Activated CD8-positive, alpha-beta T cell treated with anti-CD3 and anti-CD28 coated beads for 36 hours (primary cell): ENCODE data around the gene SFT2D2. TPM values are rescaled to one million over a fixed set of nuclear protein-coding genes. Genes with fewer than 3 reads are reported as not detected.

ENCODE experiments used
- ATAC-seq: fragments of 200-7000 bp; cut with Tn5 transposase; one replicate; pipeline ENCODE4 v1.10.0; 2021; ENCODE audit warnings: mild to moderate bottlenecking, moderate library complexity
- CTCF ChIA-PET: fragments of 350-600 bp; sonication (Branson Sonifier 250); formaldehyde crosslinking; loops from one replicate; lab custom pipeline; 2021; ENCODE audit warnings: antibody characterized with exemption; lab: Charles Lee
- POLR2A ChIA-PET: fragments of 350-600 bp; sonication (Branson Sonifier 250); formaldehyde crosslinking; loops from one replicate; lab custom pipeline; 2021; ENCODE audit warnings: antibody characterized with exemption; lab: Charles Lee
- DNase-seq: peaks from one replicate; pipeline ENCODE4 v3.0.0-alpha.2; 2020
- H3K27ac Mint-ChIP-seq: one replicate; pipeline ENCODE4 v1.8.0; 2021; ENCODE audit warnings: mild to moderate bottlenecking, mixed read lengths
- H3K27me3 Mint-ChIP-seq: one replicate; pipeline ENCODE4 v1.8.0; 2021; ENCODE audit warnings: mixed read lengths
- H3K36me3 Mint-ChIP-seq: one replicate; pipeline ENCODE4 v1.8.0; 2021; ENCODE audit warnings: low read depth, mixed read lengths
- H3K4me1 Mint-ChIP-seq: one replicate; pipeline ENCODE4 v1.8.0; 2021; ENCODE audit warnings: low read depth, mixed read lengths
- H3K4me3 Mint-ChIP-seq: one replicate; pipeline ENCODE4 v1.8.0; 2021; ENCODE audit warnings: mild to moderate bottlenecking, moderate library complexity, mixed read lengths
- H3K9me3 Mint-ChIP-seq: one replicate; pipeline ENCODE4 v1.8.0; 2021; ENCODE audit warnings: mixed read lengths
- intact Hi-C: fragments of 100-400 bp; cut with micrococcal nuclease; formaldehyde crosslinking; loops from one replicate; pipeline ENCODE4 v1.10.0; 2022
- total RNA-seq, 2 experiments: library from RNA; stranded (reverse); gene quantifications; one replicate each; pipeline ENCODE4 v1.2.3, GENCODE V29; 2021
- TF ChIP-seq, protein P1 (sequence below): fragments of 200-600 bp; IDR thresholded peaks from one replicate; pipeline ENCODE4 v1.8.0; 2022; ENCODE audit warnings: antibody characterized with exemption, mild to moderate bottlenecking

The SFT2D2 gene
- total RNA-seq, 2 experiments from 2014 or later: 30.8 to 31.4 TPM

DNA sequence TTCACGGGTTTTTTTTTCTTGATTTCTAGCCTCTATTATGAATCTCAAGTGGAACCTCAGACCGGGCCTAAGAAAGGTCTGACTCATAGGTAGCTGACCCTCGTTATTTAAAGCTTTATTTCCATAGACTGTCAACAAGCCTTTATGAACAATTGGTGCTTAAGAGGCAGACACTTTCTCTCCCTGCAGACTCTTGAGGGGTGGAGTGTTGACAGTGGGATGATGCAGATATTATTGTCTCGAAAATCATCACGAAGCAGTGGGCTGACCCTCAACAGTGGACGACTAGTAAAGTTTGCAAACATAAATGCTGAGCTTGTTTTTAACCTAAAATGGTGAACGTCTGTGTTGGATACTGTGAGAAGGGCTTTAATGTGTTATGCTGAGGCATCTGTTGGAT, 1.8 kb downstream of the SFT2D2 start:
- Mint-ChIP-seq H3K4me3 (peak overlapping the region; percentile 89), H3K27me3 (peaks cover 6% of the 10 kb centered on the region), H3K27ac (peak overlapping the region; percentile 92), H3K4me1 (peaks cover 36% of the 10 kb centered on the region), H3K36me3 (peaks cover 31% of the 10 kb centered on the region), H3K9me3 (no peaks in the 10 kb centered on the region)
- POLR2A ChIA-PET: interaction anchor here (1.2 to 3.2 kb wide), 3 partner anchors 12 to 48 kb away, joined by 3 to 27 read pairs (median 6); partner anchors contain the start of gene TIPRL
- CTCF ChIA-PET: interaction anchor here (0.7 to 3.7 kb wide), 4 partner anchors 8 to 68 kb away, joined by 3 to 31 read pairs (median 4); no protein-coding TSS in a partner anchor
- intact Hi-C loops: no loop called here
- TF ChIP-seq, protein P1, sequence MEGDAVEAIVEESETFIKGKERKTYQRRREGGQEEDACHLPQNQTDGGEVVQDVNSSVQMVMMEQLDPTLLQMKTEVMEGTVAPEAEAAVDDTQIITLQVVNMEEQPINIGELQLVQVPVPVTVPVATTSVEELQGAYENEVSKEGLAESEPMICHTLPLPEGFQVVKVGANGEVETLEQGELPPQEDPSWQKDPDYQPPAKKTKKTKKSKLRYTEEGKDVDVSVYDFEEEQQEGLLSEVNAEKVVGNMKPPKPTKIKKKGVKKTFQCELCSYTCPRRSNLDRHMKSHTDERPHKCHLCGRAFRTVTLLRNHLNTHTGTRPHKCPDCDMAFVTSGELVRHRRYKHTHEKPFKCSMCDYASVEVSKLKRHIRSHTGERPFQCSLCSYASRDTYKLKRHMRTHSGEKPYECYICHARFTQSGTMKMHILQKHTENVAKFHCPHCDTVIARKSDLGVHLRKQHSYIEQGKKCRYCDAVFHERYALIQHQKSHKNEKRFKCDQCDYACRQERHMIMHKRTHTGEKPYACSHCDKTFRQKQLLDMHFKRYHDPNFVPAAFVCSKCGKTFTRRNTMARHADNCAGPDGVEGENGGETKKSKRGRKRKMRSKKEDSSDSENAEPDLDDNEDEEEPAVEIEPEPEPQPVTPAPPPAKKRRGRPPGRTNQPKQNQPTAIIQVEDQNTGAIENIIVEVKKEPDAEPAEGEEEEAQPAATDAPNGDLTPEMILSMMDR: no peak
- DNase-seq: no peak
- ATAC-seq: no peak

DNA sequence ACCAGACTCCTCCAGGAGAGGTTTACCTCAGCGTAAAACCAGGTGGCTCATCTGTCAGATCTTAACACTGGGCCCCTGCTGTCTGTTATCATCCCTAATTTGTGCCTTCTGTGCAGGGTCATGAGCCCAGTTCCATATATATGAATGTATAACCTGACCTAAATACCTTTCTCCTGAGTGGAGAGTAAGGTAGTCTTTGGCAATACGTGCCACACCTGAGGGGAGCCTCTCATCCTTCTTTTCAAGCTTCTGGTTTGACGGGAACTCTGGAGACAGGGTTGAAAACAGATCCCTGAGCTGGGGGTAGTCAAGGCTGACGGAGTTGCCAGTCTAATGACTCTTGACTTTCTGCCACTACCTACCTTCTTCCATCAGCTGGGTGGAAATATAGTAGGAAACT, 4.1 kb downstream of the SFT2D2 start:
- Mint-ChIP-seq H3K27me3 (no peaks in the 10 kb centered on the region), H3K27ac (no peak overlapping the region), H3K36me3 (peaks cover 47% of the 10 kb centered on the region), H3K4me3 (no peak overlapping the region), H3K9me3 (no peaks in the 10 kb centered on the region), H3K4me1 (peaks cover 46% of the 10 kb centered on the region)
- TF ChIP-seq, protein P1: no peak
- ChIA-PET CTCF (interaction anchor here (1.1 kb wide), 1 partner anchor 113 kb away, joined by 4 read pairs; no protein-coding TSS in a partner anchor), POLR2A (interaction anchor here (1.0 kb wide), 1 partner anchor 1007 kb away, joined by 4 read pairs; no protein-coding TSS in a partner anchor)
- intact Hi-C loops: no loop called here
- ATAC-seq (no peak), DNase-seq (no peak)

DNA sequence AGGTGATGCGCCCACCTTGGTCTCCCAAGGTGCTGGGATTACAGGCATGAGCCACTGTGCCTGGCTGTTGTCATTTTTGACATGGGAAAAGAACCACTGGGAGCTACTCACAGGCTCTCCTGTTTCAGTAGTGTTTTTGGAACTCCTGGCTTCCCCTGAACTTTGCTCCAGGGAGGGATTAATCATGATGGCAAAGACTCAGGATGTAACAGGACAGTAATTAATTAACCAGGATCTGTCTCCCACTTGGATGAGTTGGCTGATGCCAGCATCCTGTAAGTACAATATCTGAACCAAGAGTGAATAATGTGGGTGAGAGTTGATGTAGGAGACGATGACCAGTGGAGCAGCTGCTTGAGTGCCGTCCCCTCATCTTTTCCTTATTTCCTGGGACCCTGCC, 4.9 kb downstream of the SFT2D2 start:
- ChIA-PET CTCF (no interaction called here), POLR2A (no interaction called here)
- DNase-seq: no peak
- intact Hi-C loops: no loop called here
- no peak for ATAC-seq
- no peaks in the 10 kb centered on the region for H3K27me3 Mint-ChIP-seq
- H3K27ac Mint-ChIP-seq: no peak overlapping the region
- H3K4me3 Mint-ChIP-seq: no peak overlapping the region
- H3K4me1 Mint-ChIP-seq: peaks cover 52% of the 10 kb centered on the region
- TF ChIP-seq, protein P1: no peak
- H3K9me3 Mint-ChIP-seq: no peaks in the 10 kb centered on the region
- H3K36me3 Mint-ChIP-seq: peaks cover 51% of the 10 kb centered on the region

DNA sequence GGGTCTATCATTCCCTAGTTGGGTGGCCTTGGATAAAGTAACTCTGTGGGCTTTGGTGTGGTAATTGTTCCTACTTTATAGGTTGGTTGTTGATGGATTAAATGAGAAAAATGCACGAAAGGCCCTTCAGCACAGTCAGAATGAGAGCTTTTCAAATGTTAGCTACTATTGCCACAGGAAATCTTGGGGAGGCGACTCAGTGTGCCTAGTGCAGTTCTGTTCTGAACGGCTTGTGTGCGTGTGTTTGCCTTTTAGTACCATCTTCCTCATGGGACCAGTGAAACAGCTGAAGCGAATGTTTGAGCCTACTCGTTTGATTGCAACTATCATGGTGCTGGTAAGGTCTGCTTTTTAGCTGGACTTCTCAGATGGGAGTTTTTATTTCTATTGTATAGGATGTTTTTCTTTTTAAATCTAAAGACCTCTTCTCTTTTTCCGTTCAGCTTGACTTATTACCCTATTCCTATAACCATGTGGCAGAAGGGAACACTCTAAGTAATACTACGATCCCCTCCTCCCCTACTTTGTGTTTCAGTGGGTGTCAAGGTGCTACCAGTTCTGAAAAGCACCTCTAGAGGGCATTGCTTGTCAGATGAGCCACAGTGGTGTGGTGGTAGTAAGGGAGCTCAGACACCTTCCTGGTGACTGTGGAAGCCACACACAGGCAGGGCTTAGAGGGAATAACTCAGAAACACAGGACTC, 9.2 kb downstream of the SFT2D2 start:
- no peak overlapping the region for H3K4me3 Mint-ChIP-seq
- peaks cover 46% of the 10 kb centered on the region for H3K4me1 Mint-ChIP-seq
- intact Hi-C loops: no loop called here
- ChIA-PET CTCF (interaction anchor here (0.5 to 2.5 kb wide), 34 partner anchors 9 to 202 kb away, joined by 3 to 31 read pairs (median 4); partner anchors contain the start of gene SFT2D2), POLR2A (interaction anchor here (0.9 to 2.6 kb wide), 3 partner anchors 9 to 53 kb away, joined by 3 to 23 read pairs (median 3); partner anchors contain the start of gene SFT2D2)
- H3K27ac Mint-ChIP-seq: no peak overlapping the region
- TF ChIP-seq, protein P1: peak; percentile 73
- peak; percentile 59 for DNase-seq
- ATAC-seq: peak; percentile 85
- no peaks in the 10 kb centered on the region for H3K9me3 Mint-ChIP-seq
- peaks cover 61% of the 10 kb centered on the region for H3K36me3 Mint-ChIP-seq
- H3K27me3 Mint-ChIP-seq: no peaks in the 10 kb centered on the region

DNA sequence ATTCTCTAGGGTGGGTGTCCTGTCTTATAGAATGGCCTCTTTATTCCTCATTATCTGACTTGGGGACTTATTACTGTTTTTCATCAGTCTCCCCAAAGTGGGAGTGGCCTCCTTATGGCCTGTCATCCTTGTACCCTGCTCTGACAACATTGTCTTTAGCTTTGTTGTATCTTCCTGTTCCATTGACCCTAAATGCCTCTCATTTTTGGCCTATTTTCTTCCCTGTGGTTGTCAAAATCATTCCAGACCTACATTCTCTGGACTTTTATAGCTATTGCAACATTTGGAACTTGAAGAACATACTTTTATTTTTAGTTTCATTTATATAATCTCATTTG, 9.7 kb downstream of the SFT2D2 start:
- no peaks in the 10 kb centered on the region for H3K27me3 Mint-ChIP-seq
- ATAC-seq: peak; percentile 8
- no peak overlapping the region for H3K27ac Mint-ChIP-seq
- H3K9me3 Mint-ChIP-seq: no peaks in the 10 kb centered on the region
- intact Hi-C loops: no loop called here
- TF ChIP-seq, protein P1: no peak
- no peak overlapping the region for H3K4me3 Mint-ChIP-seq
- no peak for DNase-seq
- CTCF ChIA-PET: interaction anchor here (0.5 to 2.5 kb wide), 26 partner anchors 10 to 201 kb away, joined by 3 to 31 read pairs (median 4); partner anchors contain the start of gene SFT2D2
- POLR2A ChIA-PET: interaction anchor here (0.5 to 2.6 kb wide), 4 partner anchors 10 to 749 kb away, joined by 3 to 23 read pairs (median 3); partner anchors contain the start of gene SFT2D2
- peaks cover 46% of the 10 kb centered on the region for H3K4me1 Mint-ChIP-seq
- H3K36me3 Mint-ChIP-seq: peaks cover 65% of the 10 kb centered on the region
